Stimulated activated CD8-positive, alpha-beta memory T cell treated with anti-CD3 and anti-CD28 coated beads, Interleukin-7, amount 100 ng/mL, for 4 hours (primary cell): ENCODE measurements around the gene DDIT4L.
"Not testable (repeated sequence)": the region's sequence is repeated elsewhere in the genome, so short reads cannot be mapped to it uniquely, and the experiment has no call there.

Experiments
- DNase-seq, 2 donors: peaks; one replicate each; pipeline ENCODE4 v3.0.0-alpha.2; 2020; ENCODE audit warnings: low read depth in 2 of 2

The DDIT4L gene, protein sequence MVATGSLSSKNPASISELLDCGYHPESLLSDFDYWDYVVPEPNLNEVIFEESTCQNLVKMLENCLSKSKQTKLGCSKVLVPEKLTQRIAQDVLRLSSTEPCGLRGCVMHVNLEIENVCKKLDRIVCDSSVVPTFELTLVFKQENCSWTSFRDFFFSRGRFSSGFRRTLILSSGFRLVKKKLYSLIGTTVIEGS

DNA sequence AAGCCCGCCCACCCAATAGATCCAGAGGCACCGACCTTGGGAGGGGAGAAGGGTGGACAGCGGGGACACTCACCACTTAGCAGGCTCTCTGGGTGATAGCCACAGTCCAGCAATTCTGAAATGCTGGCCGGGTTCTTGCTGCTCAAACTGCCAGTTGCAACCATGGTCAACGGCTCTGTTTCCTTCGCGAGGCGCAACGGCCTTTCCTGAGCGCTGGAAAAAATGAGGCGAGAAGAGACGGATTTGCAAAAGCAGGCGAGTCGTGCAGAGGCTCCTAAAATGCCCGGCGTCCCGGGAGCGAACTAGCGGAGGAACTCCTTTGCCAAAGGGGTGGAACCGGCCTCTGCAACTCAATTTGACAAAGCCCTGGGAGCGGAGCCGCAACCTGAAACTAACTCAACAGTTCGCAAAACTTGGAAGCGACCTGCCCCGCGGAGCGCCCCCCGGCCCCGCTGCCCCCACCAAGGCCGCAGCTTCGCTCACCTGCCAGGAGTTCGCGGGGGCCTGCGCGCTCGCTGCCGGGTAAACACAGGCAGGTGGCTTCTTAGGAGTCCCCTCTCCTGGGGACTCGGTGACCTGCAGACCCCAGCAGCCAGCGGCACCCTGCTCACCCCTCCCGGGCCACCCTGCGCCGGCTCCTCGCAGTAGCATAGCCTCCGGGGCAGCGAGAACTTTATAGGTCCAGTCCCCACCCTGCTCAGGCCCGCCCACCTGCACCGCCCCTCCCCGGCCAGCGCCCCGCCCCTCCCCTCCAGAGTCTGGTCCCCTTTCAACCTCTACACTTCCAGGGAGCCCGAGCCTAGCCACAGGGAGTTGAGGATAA lies at the start of gene DDIT4L:
TSS of gene DDIT4L (minus strand) at position 649 of the 823 bp plus-strand sequence. CDS start at position 164, 485 bp downstream.
- DNase-seq: no peak

DNA sequence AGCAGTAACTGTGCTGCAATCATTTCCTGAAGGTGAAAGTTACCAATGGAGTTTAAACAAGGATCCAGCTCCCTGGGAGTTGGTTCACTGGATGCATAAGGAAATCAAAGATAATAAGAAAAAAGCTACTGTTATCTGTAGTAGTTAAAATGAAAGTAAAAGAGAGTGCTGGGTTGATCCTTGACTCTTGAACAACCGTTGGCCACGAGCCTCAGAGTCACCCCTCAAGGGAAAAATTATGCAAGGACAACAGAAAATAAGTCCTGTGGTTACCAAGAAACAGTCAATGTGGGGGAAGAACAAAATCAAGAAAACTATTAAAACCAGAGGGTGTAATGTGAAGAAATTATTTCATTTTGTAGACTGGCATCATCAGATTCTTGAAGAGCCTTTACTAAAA lies 49.7 kb upstream of the DDIT4L start:
- no peak for DNase-seq

DNA sequence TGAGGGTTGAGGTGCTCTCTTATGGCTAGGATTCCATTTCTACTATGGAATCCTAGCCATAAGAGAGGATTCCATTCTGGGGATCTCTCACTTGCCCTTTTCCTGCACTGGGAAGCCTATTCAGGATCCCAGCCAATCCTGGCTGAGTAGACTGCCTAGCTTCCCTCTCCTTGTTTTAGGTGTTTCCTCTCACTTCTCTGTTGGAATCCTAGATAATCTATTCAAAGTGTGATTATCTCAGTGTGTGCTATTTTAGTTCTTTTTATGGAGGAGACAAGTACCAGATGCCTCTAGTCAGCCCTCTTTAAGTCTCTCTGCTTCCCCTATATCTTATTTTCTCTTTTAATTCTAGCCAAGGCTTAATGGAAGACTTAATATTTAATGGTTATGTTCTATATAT lies 34.5 kb upstream of the DDIT4L start:
- no peak for DNase-seq

DNA sequence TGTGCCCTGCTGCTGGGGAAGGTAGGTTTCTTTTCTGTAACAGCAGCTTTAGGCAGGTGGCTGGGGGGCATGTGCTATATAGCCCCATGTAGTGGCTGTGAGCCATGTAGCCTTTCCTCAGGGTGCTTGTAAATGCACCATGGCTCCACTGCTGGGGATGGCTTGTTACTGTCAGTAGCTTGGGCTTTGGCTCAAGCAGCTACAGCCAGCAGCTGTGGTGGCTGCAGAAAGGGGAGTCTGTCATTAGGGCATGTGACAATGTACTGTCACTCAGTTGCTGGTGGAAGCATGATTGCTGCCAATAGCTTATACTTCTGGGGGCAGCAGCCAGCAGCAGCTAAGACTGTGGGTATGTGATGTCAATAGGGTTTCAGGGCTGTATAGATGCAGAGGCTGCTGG lies 33.9 kb upstream of the DDIT4L start:
- DNase-seq: no peak

DNA sequence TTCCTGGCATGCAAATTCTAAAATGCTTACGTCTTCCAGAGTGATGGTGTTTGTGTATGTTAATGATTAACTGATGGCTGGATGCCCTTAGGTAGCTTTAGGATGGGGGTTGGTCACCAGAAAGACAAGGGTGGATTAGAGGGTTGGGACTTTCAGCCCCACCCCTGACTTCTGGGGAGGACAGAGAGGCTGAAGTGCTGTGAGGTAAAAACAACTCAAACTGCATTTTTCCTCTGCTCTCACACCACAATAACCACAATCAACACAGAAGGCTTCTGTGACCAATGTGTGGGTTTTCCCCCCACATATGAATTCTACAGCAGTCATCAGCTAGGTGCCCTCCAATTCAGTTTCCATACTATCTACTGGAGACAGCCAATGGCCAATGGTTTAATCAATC lies 18.7 kb upstream of the DDIT4L start:
- no peak for DNase-seq

DNA sequence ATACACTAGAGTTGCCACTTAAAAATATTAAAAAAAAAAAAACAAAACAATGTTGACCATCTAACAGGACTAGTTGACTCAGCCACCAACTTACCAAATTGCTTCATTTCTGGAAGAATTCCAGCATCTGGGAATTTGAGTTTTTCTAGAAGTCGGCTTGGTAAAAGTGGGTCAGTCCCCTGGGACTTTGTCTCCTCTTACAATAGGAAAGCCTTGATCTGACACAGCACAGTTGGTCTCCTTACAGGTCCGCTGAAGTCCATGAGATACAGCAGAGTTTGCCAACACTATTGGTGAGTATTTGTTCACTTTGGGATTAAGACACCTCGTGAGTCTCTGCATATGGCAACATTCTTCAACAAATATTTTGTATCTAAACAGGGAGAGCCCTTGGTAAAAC lies 18.2 kb upstream of the DDIT4L start:
- DNase-seq: no peak

DNA sequence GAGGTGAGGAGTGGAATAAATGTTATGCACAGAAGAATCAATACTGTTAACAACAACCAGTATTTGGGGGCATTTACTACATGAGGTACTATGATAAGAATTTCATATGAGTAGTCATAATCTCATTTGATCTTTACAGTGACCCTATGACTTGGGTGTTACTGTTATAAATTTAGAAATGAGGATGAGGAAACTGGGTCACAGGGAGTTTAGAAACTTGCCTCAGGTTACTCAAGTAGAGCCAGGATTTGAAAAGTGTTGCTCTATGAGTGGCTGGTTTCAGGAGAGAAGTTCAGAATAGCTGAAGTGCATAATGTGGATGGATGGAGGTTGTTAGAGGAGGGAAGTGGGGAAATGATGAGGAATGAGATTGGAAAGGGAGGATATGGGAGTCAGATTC lies 16.6 kb upstream of the DDIT4L start:
- DNase-seq: no peak

DNA sequence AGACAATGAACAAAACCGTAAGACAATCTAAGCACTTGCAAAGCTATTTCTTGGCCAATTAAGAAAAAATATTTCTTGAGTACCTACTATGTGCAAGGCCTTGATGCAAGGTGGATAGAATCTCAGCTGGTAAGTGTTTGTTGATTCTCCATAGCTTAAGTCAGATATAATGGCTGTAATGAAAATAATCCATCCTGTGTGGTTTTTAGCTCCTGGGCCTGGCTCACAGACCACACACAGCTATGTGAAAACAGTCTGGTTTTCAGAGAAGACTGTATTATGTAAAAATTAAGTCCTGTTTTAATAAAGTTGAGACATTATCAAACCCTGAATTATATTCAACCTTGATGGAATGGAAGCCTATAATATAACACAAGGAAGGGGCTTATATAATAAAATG lies 7.8 kb upstream of the DDIT4L start:
- DNase-seq: no peak

DNA sequence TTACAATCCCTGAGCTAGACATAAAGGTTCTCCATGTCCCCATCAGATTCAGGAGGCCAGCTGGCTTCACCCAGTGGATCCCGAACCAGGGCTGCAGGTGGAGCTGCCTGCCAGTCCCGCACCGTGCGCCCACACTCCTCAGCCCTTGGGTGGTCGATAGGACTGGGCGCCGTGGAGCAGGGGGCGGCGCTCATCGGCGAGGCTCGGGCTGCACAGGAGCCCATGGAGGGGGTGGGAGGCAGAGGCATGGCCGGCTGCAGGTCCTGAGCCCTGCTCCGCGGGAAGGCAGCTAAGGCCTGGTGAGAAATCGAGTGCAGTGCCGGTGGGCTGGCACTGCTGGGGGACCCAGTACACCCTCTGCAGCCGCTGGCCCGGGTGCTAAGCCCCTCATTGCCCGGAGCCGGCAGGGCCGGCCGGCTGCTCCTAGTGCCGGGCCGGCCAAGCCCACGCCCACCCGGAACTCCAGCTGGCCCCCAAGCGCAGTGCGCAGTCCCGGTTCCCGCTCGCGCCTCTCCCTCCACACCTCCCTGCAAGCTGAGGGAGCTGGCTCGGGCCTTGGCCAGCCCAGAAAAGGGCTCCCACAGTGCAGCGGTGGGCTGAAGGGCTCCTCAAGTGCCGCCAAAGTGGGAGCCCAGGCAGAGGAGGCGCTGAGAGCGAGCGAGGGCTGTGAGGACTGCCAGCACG lies 6.3 kb upstream of the DDIT4L start:
- not testable (repeated sequence) for DNase-seq

DNA sequence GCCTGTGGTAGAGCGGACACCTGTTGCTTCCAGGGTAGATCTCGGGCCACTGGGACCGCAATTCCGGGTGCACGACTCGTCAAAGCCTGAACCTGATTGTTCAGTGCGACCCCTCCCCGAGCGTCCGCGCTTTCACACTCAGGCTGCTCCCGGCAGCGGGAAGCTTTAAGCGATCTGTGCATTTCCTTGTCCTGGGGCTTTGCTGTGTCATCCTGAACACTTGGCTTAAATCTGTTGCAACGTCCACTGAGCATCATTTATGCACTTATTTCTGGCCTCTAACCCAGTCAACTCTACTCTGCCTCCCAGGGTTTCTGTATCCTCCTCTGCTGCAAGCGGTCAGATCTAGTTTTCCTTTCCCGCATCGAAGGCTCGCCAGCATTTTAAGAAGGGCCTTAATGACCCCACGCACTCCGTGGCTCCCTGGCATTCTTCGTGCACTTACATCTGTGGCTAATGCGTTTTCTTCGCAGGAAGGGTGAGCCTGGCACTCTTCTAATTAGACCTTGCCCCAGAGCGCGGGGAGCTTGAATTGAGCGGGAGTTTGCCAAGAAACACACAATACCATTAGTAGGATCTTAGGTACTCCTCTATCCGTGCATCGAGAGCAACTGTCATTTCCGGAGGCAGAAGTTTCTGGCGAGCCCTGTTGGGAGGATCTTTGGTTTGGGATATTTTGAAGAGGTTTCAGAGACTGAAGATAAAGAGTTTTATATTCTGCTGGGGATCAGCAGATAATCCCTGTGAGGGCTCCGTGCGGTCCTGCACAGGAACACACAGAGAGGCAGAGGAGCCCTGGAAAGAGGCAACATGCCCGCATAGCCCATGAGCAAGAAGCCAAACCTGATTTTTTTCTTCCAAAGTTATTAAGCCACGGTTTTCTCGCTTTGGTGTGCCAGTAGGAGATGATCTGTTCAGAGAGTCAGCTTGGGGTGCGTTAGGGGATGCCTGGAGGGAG lies 654 bp upstream of the DDIT4L start:
- no peak for DNase-seq

DNA sequence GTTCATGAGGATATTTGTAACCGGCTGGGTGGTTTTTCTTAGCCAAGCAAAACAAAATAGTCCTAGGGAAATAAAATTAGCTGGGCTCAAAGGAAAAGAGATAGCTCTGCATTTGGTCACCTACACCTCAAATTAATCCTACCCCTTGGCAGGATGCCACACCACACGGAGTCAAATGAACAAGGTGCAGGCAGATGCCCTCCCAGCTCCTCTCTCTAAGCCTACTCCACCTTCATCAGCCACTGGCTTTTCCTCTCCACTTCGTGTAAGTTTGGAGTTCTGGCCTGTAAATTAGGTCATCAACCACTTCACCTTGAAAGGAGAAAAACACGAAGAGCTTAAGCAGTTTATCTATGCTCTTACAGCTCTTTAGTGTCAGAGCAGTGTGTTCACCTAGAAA lies 1.4 kb downstream of the DDIT4L start:
- no peak for DNase-seq

DNA sequence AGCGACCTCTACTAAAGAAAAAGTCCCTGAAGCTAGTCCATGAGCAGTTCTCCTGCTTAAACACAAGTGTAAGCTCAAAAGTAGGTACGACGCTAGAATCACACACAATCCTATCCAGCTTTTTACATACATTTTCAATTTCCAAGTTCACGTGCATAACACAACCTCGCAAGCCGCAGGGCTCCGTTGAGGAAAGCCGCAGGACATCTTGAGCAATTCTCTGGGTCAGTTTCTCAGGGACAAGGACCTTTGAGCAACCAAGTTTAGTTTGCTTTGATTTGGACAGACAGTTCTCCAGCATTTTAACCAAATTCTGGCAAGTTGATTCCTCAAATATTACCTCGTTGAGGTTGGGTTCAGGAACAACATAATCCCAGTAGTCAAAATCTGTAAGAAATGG lies 2.5 kb downstream of the DDIT4L start:
- no peak for DNase-seq

DNA sequence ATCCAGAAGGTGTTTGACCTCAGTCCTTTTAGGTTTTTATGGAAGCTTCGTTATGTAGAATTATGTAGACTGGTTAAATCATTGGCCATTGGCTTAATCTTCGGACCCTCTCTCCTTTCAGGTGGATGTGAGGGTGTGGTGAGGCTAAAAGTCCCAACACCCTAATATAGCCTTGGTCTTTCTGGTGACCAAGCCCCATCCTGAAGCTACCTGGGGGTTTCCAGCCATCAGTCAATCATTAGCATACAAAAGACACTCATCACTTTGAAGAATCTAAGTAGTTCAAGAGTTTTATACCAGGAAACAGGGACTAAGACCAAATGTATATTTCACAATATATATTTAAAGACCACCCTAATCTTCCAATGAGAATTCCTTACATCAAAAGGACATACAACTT lies 5.5 kb downstream of the DDIT4L start:
- DNase-seq: no peak

DNA sequence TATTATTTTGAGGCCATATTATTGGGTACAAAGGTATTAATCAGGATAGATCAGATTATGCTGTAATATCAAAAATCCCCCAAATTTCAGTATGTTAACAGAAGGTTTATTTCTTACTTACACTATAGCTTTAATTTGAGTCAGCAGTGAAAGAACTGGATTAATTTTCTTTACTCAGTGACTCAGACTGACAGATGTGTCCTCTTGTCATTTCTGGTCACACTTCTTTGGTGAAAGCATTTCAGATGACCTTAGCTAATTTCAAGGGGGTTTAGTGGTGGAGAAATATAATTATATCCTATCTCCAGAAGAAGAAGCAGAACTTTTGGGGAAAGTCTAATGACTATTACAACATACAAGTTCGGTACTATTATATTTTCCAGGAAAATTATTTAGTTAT lies 12.4 kb downstream of the DDIT4L start:
- no peak for DNase-seq

DNA sequence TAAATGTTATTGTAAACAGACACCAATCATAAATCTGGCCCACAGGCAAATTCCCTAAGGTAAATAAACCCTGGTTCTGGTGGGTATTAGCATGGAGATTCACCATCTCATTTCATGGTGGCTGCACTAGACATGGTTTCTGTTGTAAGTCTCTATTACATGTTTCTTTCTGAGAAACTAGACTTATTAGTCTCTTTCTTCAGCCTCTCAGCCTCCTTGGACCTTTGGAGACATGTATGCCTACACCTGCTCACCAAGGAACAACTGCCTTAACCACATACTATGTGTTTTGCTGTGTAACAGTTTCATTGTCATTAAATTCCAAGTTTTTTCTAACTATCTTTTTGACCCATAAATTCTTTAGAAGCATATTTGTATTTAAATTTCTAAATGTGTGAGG lies 13.1 kb downstream of the DDIT4L start:
- no peak for DNase-seq

DNA sequence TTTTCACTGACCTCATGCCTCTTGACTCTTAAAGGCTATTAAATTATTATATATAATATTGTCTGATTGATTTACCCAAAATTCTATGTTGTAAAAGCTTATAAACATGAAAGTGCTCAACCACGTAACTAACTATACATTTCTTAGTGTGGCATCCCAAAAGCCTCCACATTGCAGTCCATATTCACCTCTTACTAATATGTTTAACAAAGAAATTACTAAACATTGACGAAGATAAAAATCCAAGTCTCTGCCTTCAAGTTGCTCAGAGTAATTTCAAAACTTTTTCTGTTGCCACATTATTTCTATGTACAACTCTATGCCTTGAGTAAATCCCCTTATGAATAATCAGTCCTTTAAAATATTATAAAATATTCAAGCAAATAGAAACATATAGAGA lies 14.4 kb downstream of the DDIT4L start:
- no peak for DNase-seq

DNA sequence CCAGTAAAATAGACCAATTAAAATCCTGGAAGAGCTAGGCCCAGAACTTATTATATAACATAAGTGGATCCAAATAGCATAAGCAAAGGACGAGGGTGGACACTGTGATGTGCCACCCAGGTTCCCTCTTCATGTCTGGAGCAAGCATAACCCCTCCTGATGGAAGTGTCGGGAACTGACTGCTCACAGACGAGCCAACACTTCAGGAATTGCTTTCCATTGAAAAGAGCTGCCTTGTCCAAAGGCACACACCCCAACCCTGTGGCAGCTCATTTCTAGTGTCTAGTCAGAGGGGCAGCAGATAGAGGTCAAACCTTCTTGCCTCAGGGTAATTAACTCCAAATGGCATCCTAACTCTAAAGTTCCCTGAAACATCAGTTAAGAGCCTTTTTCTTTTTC lies 15.3 kb downstream of the DDIT4L start:
- DNase-seq: no peak

DNA sequence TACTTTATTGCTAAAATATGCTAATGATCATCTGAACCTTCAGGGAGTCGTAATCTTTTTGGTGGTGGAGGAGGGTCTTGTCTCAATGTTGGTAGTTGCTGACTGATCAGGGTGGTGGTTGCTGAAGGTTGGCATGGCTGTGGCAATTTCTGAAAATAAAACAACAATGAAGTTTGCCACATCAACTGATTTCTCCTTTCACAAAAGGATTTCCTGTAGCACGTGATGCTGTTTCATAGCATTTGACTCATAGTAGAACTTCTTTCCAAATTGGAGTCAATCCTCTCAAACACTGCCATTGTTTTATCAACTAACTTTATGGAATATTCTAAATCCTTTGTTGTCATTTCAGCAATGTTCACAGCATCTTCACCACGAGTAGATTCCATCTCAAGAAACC lies 19.3 kb downstream of the DDIT4L start:
- DNase-seq: no peak

DNA sequence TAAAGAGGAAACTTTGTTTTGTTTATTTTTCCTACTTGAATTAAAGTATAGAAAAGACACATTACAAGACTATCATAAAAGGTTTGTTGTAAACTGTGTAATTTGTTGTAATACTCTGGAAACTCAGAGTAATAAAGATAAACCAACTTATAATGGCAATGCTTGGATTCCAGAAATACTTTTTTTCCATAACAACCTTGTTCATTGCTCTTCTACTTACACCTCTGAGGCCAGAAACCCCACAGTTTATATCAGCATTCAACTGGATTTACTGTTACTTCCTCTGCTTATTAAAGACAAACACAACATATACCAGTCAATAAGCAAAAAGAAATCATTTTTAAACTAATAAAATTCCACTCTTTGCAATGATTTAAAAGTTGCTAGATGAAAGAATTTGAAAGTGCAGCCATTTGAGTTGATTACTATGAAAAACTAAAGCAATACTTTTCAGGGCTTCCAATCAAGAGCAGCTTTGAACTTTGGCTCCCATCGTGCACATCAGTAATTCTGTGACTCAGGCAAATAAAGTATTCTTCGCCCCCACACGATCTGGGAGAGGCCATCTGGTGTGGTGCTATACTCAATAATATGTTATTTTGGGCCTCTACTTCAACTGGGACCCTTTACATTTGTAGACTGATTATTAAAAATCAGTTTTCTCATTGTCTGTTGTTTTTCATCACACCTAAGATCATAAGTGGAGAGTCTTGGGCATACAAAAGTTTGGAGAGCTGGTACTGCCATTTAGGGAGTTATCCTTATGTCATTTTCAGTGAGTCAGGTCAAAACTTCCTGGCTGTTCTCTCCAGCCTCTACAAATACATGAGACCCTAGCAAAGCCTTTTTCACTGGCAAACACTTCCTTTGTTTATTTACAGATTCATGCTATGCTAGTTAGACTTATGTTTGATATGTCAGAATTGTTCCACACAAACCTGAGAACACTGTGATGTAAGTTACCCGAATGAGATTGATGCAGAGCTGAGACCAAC lies 20.5 kb downstream of the DDIT4L start:
- no peak for DNase-seq

DNA sequence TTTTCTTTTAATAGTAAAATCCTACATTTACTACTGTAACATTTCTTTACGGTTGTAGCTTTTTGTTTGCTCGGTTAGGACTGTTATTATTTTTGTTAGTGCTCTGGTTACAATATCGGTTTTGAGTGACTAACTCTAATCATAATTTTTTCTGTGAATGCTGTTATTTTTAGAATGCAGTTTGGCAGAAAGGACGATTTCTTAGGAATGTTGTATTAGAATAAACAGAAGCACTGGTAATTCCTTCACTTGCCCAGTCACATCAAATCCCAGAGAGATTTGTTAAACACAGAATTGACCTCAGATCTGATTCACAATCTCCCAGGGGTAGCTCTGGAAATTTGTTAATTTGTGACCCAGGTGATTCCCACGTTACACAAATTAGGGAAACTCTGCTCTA lies 21.7 kb downstream of the DDIT4L start:
- DNase-seq: no peak
